HEK293T (cell line): ENCODE results near the gene ZPBP.

Experiments
- ARNT ChIP-seq: fragments of 450-650 bp; IDR thresholded peaks from 2 replicates; pipeline ENCODE4 v1.6.1; 2017; ENCODE audit warnings: mild to moderate bottlenecking
- ELF4 ChIP-seq: fragments of 450-650 bp; IDR thresholded peaks from 2 replicates; pipeline ENCODE4 v1.6.1; 2017; ENCODE audit warnings: antibody characterized with exemption
- FOXA1 ChIP-seq: fragments of 450-650 bp; IDR thresholded peaks from 2 replicates; pipeline ENCODE4 v1.6.1; 2016; ENCODE audit warnings: mild to moderate bottlenecking
- FOXK2 ChIP-seq: fragments of 450-650 bp; IDR thresholded peaks from 2 replicates; pipeline ENCODE4 v1.6.1; 2016; ENCODE audit warnings: mild to moderate bottlenecking
- HDGF ChIP-seq: fragments of 450-650 bp; IDR thresholded peaks from 2 replicates; pipeline ENCODE4 v1.6.1; 2017; ENCODE audit warnings: antibody characterized with exemption, borderline replicate concordance
- NFRKB ChIP-seq: fragments of 450-650 bp; IDR thresholded peaks from 2 replicates; pipeline ENCODE4 v1.6.1; 2016; ENCODE audit warnings: mild to moderate bottlenecking, moderate library complexity
- SP1 ChIP-seq: fragments of 450-650 bp; IDR thresholded peaks from 2 replicates; pipeline ENCODE4 v1.6.1; 2017
- TARDBP ChIP-seq: fragments of 450-650 bp; IDR thresholded peaks from 2 replicates; pipeline ENCODE4 v1.6.1; 2016
- ZNF384 ChIP-seq: fragments of 450-650 bp; IDR thresholded peaks from 2 replicates; pipeline ENCODE4 v1.6.1; 2016
- TF ChIP-seq, protein P1 (sequence below): fragments of 450-650 bp; IDR thresholded peaks from 2 replicates; pipeline ENCODE4 v1.6.1; 2016

DNA sequence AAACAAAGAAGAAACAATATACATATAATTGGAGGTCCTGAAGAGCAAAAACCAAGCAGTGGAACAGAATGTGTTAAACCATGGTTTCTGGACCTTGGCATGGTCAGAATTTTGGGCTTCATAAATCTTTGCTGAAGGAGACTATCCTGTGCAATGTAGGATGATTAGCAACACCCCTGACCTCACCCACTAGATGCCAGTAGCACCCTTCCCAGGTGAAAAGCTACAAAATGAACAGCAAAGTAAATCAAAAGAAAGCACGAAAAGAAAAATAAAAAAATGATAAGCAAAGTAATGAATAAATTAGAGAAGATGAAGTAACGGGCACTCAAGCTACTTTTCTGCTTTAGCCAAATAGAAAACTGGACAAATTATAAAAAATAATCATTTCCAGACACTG is 19.2 kb upstream of the ZPBP start:
- no peak for TF ChIP-seq TARDBP
- TF ChIP-seq ZNF384: no peak
- no peak for TF ChIP-seq FOXK2
- TF ChIP-seq, protein P1, sequence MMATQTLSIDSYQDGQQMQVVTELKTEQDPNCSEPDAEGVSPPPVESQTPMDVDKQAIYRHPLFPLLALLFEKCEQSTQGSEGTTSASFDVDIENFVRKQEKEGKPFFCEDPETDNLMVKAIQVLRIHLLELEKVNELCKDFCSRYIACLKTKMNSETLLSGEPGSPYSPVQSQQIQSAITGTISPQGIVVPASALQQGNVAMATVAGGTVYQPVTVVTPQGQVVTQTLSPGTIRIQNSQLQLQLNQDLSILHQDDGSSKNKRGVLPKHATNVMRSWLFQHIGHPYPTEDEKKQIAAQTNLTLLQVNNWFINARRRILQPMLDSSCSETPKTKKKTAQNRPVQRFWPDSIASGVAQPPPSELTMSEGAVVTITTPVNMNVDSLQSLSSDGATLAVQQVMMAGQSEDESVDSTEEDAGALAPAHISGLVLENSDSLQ: no peak
- no peak for TF ChIP-seq SP1
- no peak for TF ChIP-seq FOXA1
- no peak for TF ChIP-seq NFRKB
- no peak for TF ChIP-seq ELF4
- TF ChIP-seq HDGF: no peak
- no peak for TF ChIP-seq ARNT
